Measurements from ENCODE around the gene GMEB2.

GMEB2 gene

DNA sequence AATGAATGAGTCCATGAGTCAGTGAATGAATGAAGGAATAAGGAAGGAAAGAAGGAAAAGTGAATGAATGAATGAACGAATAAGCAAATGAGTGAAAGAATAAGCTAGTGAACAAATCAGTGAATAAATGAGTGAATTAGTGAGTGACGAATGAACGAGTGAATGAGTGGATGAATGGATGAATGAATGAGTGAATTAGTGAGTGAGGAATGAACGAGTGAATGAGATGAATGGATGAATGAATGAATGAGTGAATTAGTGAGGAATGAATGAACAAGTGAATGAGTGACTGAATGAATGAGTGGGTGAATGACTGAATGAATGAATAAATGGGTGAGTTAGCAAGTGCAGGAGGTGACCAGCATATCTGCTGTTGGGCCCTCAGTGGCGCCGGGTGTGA, 83.2 kb downstream of the GMEB2 start:
- Histone ChIP-seq H3K79me1 (ENCODE audit: low read length) (no peaks in the 10 kb centered on the region), H3K27me3 (ENCODE audit: insufficient read depth, low read length) (no peaks in the 10 kb centered on the region), H3K4me2 (ENCODE audit: low read length) (no peak overlapping the region)

DNA sequence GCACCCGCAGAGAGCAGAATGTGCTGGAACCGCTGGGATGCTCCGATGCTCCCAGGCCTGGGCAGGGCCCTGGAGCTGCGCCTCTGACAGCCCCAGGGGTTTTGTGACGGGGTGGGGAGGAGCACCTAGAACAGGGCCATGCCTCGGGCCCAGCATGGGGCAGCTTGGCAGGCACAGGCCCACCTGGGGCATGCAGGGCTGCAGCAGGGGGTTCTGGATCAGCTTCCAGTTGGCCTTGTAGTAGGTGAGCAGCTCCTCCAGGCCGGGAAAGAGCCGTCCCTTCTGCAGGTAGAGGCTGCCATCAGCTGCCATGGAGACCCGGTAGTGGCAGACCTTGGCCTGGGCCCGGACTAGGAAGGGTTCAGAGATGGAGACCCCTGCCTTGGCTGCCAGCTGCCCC, 83.8 kb downstream of the GMEB2 start:
- no peak overlapping the region for H2BK12ac ChIP-seq (ENCODE audit: low read length)
- no peak overlapping the region for H3K9ac ChIP-seq (ENCODE audit: low read length)
- WGBS (ENCODE audit: extremely low coverage, insufficient coverage, insufficient read length) = no CpG with 5 or more reads among the region's 10 CpGs
- H4K91ac ChIP-seq (ENCODE audit: low read depth, low read length) = no peak overlapping the region
- H3K4ac ChIP-seq (ENCODE audit: low read depth, low read length) = no peak overlapping the region
- no peak overlapping the region for H3K27ac ChIP-seq (ENCODE audit: low read depth, low read length)
- H3K14ac ChIP-seq (ENCODE audit: low read length) = no peak overlapping the region
- H4K8ac ChIP-seq (ENCODE audit: low read depth, low read length) = no peak overlapping the region
- no peak overlapping the region for H2BK120ac ChIP-seq (ENCODE audit: insufficient read depth, low read length, poor library complexity)
- H2AK5ac ChIP-seq (ENCODE audit: low read length) = no peak overlapping the region
- no peak overlapping the region for H2AFZ ChIP-seq (ENCODE audit: insufficient read depth, low read length, poor library complexity)
- H3K4me2 ChIP-seq (ENCODE audit: low read length) = no peak overlapping the region
- no peak overlapping the region for H3K4me3 ChIP-seq (ENCODE audit: low read depth, low read length)
- H3K9me3 ChIP-seq (ENCODE audit: insufficient read depth, low read depth, low read length) = no peaks in the 10 kb centered on the region
- no peak overlapping the region for H2BK5ac ChIP-seq (ENCODE audit: low read depth, low read length, poor library complexity)
- no peaks in the 10 kb centered on the region for H3K36me3 ChIP-seq (ENCODE audit: control insufficient read depth in 1 of 2, insufficient read depth in 2 of 2, low read length in 2 of 2)
- H4K12ac ChIP-seq (ENCODE audit: low read depth, low read length) = no peak overlapping the region
- H3K79me1 ChIP-seq (ENCODE audit: low read length) = no peaks in the 10 kb centered on the region
- no peaks in the 10 kb centered on the region for H3K27me3 ChIP-seq (ENCODE audit: insufficient read depth, low read length)
- DNase-seq = no peak
- no peak overlapping the region for H3K18ac ChIP-seq (ENCODE audit: low read length)
- no peak overlapping the region for H3K23ac ChIP-seq (ENCODE audit: low read length)
- peaks cover 0 to 6% of the 10 kb centered on the region in 2 experiments for H3K4me1 ChIP-seq (ENCODE audit: control insufficient read depth in 1 of 2, insufficient read depth in 2 of 2, low read length in 2 of 2)
- no peaks in the 10 kb centered on the region for H3K79me2 ChIP-seq (ENCODE audit: control insufficient read depth, insufficient read depth, low read length, poor library complexity)

More for the DNA sequence above, 83.2 kb downstream of the GMEB2 start:
- H3K23ac ChIP-seq (ENCODE audit: low read length) = no peak overlapping the region
- no peak overlapping the region for H2AK5ac ChIP-seq (ENCODE audit: low read length)
- no peaks in the 10 kb centered on the region for H3K79me2 ChIP-seq (ENCODE audit: control insufficient read depth, insufficient read depth, low read length, poor library complexity)
- H4K8ac ChIP-seq (ENCODE audit: low read depth, low read length) = no peak overlapping the region
- no peak overlapping the region for H2BK120ac ChIP-seq (ENCODE audit: insufficient read depth, low read length, poor library complexity)
- H3K9ac ChIP-seq (ENCODE audit: low read length) = no peak overlapping the region
- H3K27ac ChIP-seq (ENCODE audit: low read depth, low read length) = no peak overlapping the region
- no peak overlapping the region for H2BK12ac ChIP-seq (ENCODE audit: low read length)
- no peak overlapping the region for H2BK5ac ChIP-seq (ENCODE audit: low read depth, low read length, poor library complexity)
- no peak overlapping the region for H3K18ac ChIP-seq (ENCODE audit: low read length)
- no peak overlapping the region for H3K14ac ChIP-seq (ENCODE audit: low read length)
- no peak overlapping the region for H3K4me3 ChIP-seq (ENCODE audit: low read depth, low read length)
- H3K36me3 ChIP-seq (ENCODE audit: control insufficient read depth in 1 of 2, insufficient read depth in 2 of 2, low read length in 2 of 2) = no peaks in the 10 kb centered on the region
- 100% methylated on average over 4 of the region's 6 CpGs for WGBS (ENCODE audit: extremely low coverage, insufficient coverage, insufficient read length)
- no peak for DNase-seq
- H4K12ac ChIP-seq (ENCODE audit: low read depth, low read length) = no peak overlapping the region
- no peaks in the 10 kb centered on the region for H3K9me3 ChIP-seq (ENCODE audit: insufficient read depth, low read depth, low read length)
- H4K91ac ChIP-seq (ENCODE audit: low read depth, low read length) = no peak overlapping the region
- no peak overlapping the region for H2AFZ ChIP-seq (ENCODE audit: insufficient read depth, low read length, poor library complexity)
- peaks cover 0 to 6% of the 10 kb centered on the region in 2 experiments for H3K4me1 ChIP-seq (ENCODE audit: control insufficient read depth in 1 of 2, insufficient read depth in 2 of 2, low read length in 2 of 2)
- no peak overlapping the region for H3K4ac ChIP-seq (ENCODE audit: low read depth, low read length)

DNA sequence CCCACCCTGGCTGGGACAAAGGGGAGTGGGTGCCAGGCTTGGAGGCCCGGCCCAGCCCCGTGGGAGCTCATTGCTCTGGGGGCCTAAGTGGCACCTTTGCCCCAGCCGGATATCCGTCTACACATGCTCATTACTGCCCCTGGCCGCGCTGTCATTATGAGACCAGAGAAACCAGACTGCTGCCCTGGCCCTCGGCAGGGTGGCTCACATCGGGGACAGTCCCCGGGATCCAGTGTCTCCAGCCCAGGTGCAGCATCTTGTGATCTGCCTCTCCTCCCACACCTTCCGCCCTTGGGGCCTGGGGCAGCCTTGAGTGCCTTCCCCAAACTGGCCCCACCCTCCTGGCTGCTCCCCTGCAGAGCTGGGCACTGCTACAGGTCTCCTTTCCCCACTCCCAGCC, 84.2 kb downstream of the GMEB2 start:
- H3K18ac ChIP-seq (ENCODE audit: low read length) = no peak overlapping the region
- H3K27me3 ChIP-seq (ENCODE audit: insufficient read depth, low read length) = no peaks in the 10 kb centered on the region
- H4K12ac ChIP-seq (ENCODE audit: low read depth, low read length) = no peak overlapping the region
- H2BK120ac ChIP-seq (ENCODE audit: insufficient read depth, low read length, poor library complexity) = no peak overlapping the region
- H2BK5ac ChIP-seq (ENCODE audit: low read depth, low read length, poor library complexity) = no peak overlapping the region
- H2BK12ac ChIP-seq (ENCODE audit: low read length) = no peak overlapping the region
- H3K79me1 ChIP-seq (ENCODE audit: low read length) = no peaks in the 10 kb centered on the region
- no peak overlapping the region for H3K23ac ChIP-seq (ENCODE audit: low read length)
- no peak for DNase-seq
- no CpG with 5 or more reads among the region's 10 CpGs for WGBS (ENCODE audit: extremely low coverage, insufficient coverage, insufficient read length)
- no peaks in the 10 kb centered on the region for H3K9me3 ChIP-seq (ENCODE audit: insufficient read depth, low read depth, low read length)
- no peak overlapping the region for H3K4me2 ChIP-seq (ENCODE audit: low read length)
- peaks cover 0 to 7% of the 10 kb centered on the region in 2 experiments for H3K4me1 ChIP-seq (ENCODE audit: control insufficient read depth in 1 of 2, insufficient read depth in 2 of 2, low read length in 2 of 2)
- H3K4me3 ChIP-seq (ENCODE audit: low read depth, low read length) = no peak overlapping the region
- H3K36me3 ChIP-seq (ENCODE audit: control insufficient read depth in 1 of 2, insufficient read depth in 2 of 2, low read length in 2 of 2) = no peaks in the 10 kb centered on the region
- no peaks in the 10 kb centered on the region for H3K79me2 ChIP-seq (ENCODE audit: control insufficient read depth, insufficient read depth, low read length, poor library complexity)
- no peak overlapping the region for H4K91ac ChIP-seq (ENCODE audit: low read depth, low read length)
- no peak overlapping the region for H3K9ac ChIP-seq (ENCODE audit: low read length)
- no peak overlapping the region for H2AK5ac ChIP-seq (ENCODE audit: low read length)
- no peak overlapping the region for H3K27ac ChIP-seq (ENCODE audit: low read depth, low read length)
- no peak overlapping the region for H3K4ac ChIP-seq (ENCODE audit: low read depth, low read length)
- H3K14ac ChIP-seq (ENCODE audit: low read length) = no peak overlapping the region
- no peak overlapping the region for H4K8ac ChIP-seq (ENCODE audit: low read depth, low read length)
- H2AFZ ChIP-seq (ENCODE audit: insufficient read depth, low read length, poor library complexity) = no peak overlapping the region

DNA sequence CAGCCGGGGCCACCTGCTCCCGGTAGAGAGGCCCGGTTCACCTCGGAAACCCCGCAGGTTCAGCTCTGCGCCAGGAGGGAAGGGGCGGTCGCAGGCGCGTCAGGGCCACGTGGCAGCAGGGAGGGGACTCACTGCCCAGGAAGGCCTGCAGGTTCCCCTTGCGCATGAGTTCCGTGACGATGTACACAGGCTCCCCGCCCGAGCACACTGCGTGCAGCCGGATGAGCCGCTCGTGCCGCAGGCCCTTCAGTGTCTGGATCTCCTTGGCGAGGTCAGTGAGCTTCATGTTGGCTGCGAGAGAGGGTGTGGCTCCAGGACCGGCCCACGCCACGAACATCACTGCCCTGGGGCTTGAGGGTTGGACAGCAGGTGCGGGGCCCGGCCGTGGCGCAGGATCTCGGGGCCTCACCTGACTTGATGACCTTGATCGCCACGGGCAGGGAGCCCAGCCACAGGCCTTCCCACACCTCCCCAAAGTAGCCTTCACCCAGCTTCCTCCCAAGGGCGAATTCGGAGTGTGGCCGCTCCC, 84.8 kb downstream of the GMEB2 start:
- WGBS (ENCODE audit: extremely low coverage, insufficient coverage, insufficient read length) = no CpG with 5 or more reads among the region's 36 CpGs
- Histone ChIP-seq H3K79me1 (ENCODE audit: low read length) (no peaks in the 10 kb centered on the region), H2BK12ac (ENCODE audit: low read length) (no peak overlapping the region), H3K14ac (ENCODE audit: low read length) (no peak overlapping the region), H3K27me3 (ENCODE audit: insufficient read depth, low read length) (no peaks in the 10 kb centered on the region), H3K18ac (ENCODE audit: low read length) (no peak overlapping the region), H3K36me3 (ENCODE audit: control insufficient read depth in 1 of 2, insufficient read depth in 2 of 2, low read length in 2 of 2) (no peaks in the 10 kb centered on the region), H3K9ac (ENCODE audit: low read length) (no peak overlapping the region), H3K9me3 (ENCODE audit: insufficient read depth, low read depth, low read length) (no peaks in the 10 kb centered on the region), H2AK5ac (ENCODE audit: low read length) (no peak overlapping the region), H3K79me2 (ENCODE audit: control insufficient read depth, insufficient read depth, low read length, poor library complexity) (no peaks in the 10 kb centered on the region), H3K27ac (ENCODE audit: low read depth, low read length) (no peak overlapping the region), H4K91ac (ENCODE audit: low read depth, low read length) (no peak overlapping the region), H2BK5ac (ENCODE audit: low read depth, low read length, poor library complexity) (no peak overlapping the region), H3K23ac (ENCODE audit: low read length) (no peak overlapping the region), H3K4ac (ENCODE audit: low read depth, low read length) (no peak overlapping the region), H4K12ac (ENCODE audit: low read depth, low read length) (no peak overlapping the region), H3K4me3 (ENCODE audit: low read depth, low read length) (no peak overlapping the region), H3K4me1 (ENCODE audit: control insufficient read depth in 1 of 2, insufficient read depth in 2 of 2, low read length in 2 of 2) (peaks cover 0 to 8% of the 10 kb centered on the region in 2 experiments), H3K4me2 (ENCODE audit: low read length) (no peak overlapping the region), H2AFZ (ENCODE audit: insufficient read depth, low read length, poor library complexity) (no peak overlapping the region), H4K8ac (ENCODE audit: low read depth, low read length) (no peak overlapping the region), H2BK120ac (ENCODE audit: insufficient read depth, low read length, poor library complexity) (no peak overlapping the region)
- DNase-seq = no peak
